Uterus (tissue), 4 donors: ENCODE measurements around the gene NAXE. TPM values are rescaled to one million over a fixed set of nuclear protein-coding genes. Genes with fewer than 3 reads are reported as not detected.

ENCODE experiments used
- DNase-seq, 2 donors: peaks; one replicate each; pipeline ENCODE4 v3.0.0-alpha.2; 2019 to 2020
- H3K27ac ChIP-seq, 2 donors: fragments of 200-600 bp; sonication (generic); 1 replicate in 1 of 2; 2 replicates in 1 of 2; pipeline ENCODE4 v1.5.1; 2016 to 2018
- H3K27me3 ChIP-seq, 2 donors: fragments of 200-600 bp; sonication (generic); one replicate each; pipeline ENCODE4 v1.5.1; 2018 to 2019; ENCODE audit warnings: control low read depth in 1 of 2
- H3K36me3 ChIP-seq, 2 donors: fragments of 200-600 bp; sonication (generic); one replicate each; pipeline ENCODE4 v1.5.1; 2019; ENCODE audit warnings: control low read depth in 1 of 2
- H3K4me1 ChIP-seq, 2 donors: fragments of 200-600 bp; sonication (generic); one replicate each; pipeline ENCODE4 v1.5.1; 2018 to 2019; ENCODE audit warnings: control low read depth in 1 of 2
- H3K4me3 ChIP-seq, 2 donors: fragments of 200-600 bp; sonication (generic); 1 replicate in 1 of 2; 2 replicates in 1 of 2; pipeline ENCODE4 v1.5.1; 2018 to 2019; ENCODE audit warnings: mild to moderate bottlenecking in 1 of 2
- H3K9me3 ChIP-seq, 2 donors: fragments of 200-600 bp; sonication (generic); one replicate each; pipeline ENCODE4 v1.5.1; 2019; ENCODE audit warnings: control low read depth in 1 of 2
- CTCF ChIP-seq, 4 experiments: fragments of 200-600 bp in 2 of 4; fragments of 450-650 bp in 2 of 4; sonication (generic) in 2 of 4; IDR thresholded peaks; one replicate each; pipeline ENCODE4 v1.5.1; 2016 to 2019; ENCODE audit warnings: antibody characterized with exemption in 4 of 4, mild to moderate bottlenecking in 2 of 4, moderate library complexity in 1 of 4
- POLR2A ChIP-seq, 2 donors: fragments of 450-650 bp; IDR thresholded peaks; one replicate each; pipeline ENCODE4 v1.6.1; 2016; ENCODE audit warnings: antibody characterized with exemption in 2 of 2, mild to moderate bottlenecking in 1 of 2, moderate library complexity in 1 of 2
- intact Hi-C: fragments of 100-400 bp; cut with DNase I; formaldehyde crosslinking; loops from one replicate; pipeline ENCODE4 v1.15.1; 2023; ENCODE audit warnings: low total_unique reads
- total RNA-seq, 4 donors: library from RNA; depleted of rRNA in 3 of 4; stranded (reverse); fragments of >200 nt in 3 of 4; gene quantifications; one replicate each; pipeline versions ENCODE4 v1.1.0 to v1.2.4, GENCODE V29; 2014 to 2023
- donor health status: DM: yes; HTN: yes; CAD: no.

Gene NAXE
- total RNA-seq, 4 donors from 2014 or later: 39.5 to 74.4 (median 52.2) TPM

GRCh38 chr1:156643049-156643777, 51.6 kb downstream of the NAXE start:
- no peak for DNase-seq
- H3K9me3 ChIP-seq: no peaks in the 10 kb centered on the region
- no peaks in the 10 kb centered on the region for H3K36me3 ChIP-seq
- TF ChIP-seq POLR2A (IDR thresholded peaks at IDR 0.05) (no peak), CTCF (IDR thresholded peaks at IDR 0.05) (no peak)
- peaks cover 0 to 16% of the 10 kb centered on the region in 2 donors for H3K4me1 ChIP-seq
- H3K4me3 ChIP-seq: no peak overlapping the region
- H3K27ac ChIP-seq: no peak overlapping the region
- H3K27me3 ChIP-seq: no peaks in the 10 kb centered on the region
- intact Hi-C loops: no loop called here

GRCh38 chr1:156643778-156644092, 52.2 kb downstream of the NAXE start:
- Histone ChIP-seq H3K27ac (no peak overlapping the region), H3K9me3 (no peaks in the 10 kb centered on the region), H3K4me1 (peaks cover 0 to 14% of the 10 kb centered on the region in 2 donors), H3K27me3 (no peaks in the 10 kb centered on the region), H3K36me3 (no peaks in the 10 kb centered on the region), H3K4me3 (no peak overlapping the region)
- DNase-seq: no peak
- TF ChIP-seq CTCF (IDR thresholded peaks at IDR 0.05) (no peak), POLR2A (IDR thresholded peaks at IDR 0.05) (no peak)
- intact Hi-C loops: no loop called here

Other genes starting within 250 kb of the NAXE start
- gene RHBG, start 222.6 kb upstream of the NAXE start, total RNA-seq: under 1 TPM in 1 of 4 donors, not detected in 3; 0.49 TPM
- 100 to 1,000 TPM in 1 of 4 donors, 10 to 100 TPM in 2, 1 to 10 TPM in 1; 8.4 to 101 (median 35.1) TPM for gene MEF2D, start 91.0 kb upstream of the NAXE start, total RNA-seq
- gene IQGAP3, start 19.2 kb upstream of the NAXE start, total RNA-seq: 10 to 100 TPM in 1 of 4 donors, under 1 TPM in 1, not detected in 2; 0.09 to 13.2 TPM
- gene TTC24, start 12.1 kb upstream of the NAXE start, total RNA-seq: not detected
- gene GPATCH4, start 9.7 kb downstream of the NAXE start, total RNA-seq: 10 to 100 TPM in 3 of 4 donors, 1 to 10 TPM in 1; 2.3 to 31.6 (median 19.8) TPM
- gene HAPLN2, start 27.6 kb downstream of the NAXE start, total RNA-seq: 1 to 10 TPM in 1 of 4 donors, under 1 TPM in 1, not detected in 2; 0.77 to 3.9 TPM
- 1 to 10 TPM in 3 of 4 donors, not detected in 1; 2.3 to 3.0 (median 2.8) TPM for gene BCAN, start 50.3 kb downstream of the NAXE start, total RNA-seq
- 10 to 100 TPM in 3 of 4 donors, 1 to 10 TPM in 1; 9.7 to 70.9 (median 34.5) TPM for gene NES, start 85.6 kb downstream of the NAXE start, total RNA-seq
- gene CRABP2, start 113.8 kb downstream of the NAXE start, total RNA-seq: 10 to 100 TPM in 3 of 4 donors, not detected in 1; 11.0 to 71.5 (median 14.3) TPM
- 10 to 100 TPM in 3 of 4 donors, 1 to 10 TPM in 1; 3.5 to 69.7 (median 29.4) TPM for gene METTL25B, start 136.7 kb downstream of the NAXE start, total RNA-seq
- 10 to 100 TPM in 2 of 4 donors, 1 to 10 TPM in 2; 3.6 to 24.8 (median 10.2) TPM for gene ISG20L2, start 137.0 kb downstream of the NAXE start, total RNA-seq
- gene MRPL24, start 149.3 kb downstream of the NAXE start, total RNA-seq: 10 to 100 TPM in 3 of 4 donors, 1 to 10 TPM in 1; 8.2 to 58.5 (median 23.8) TPM
- gene HDGF, start 159.9 kb downstream of the NAXE start, total RNA-seq: 100 to 1,000 TPM in 2 of 4 donors, 10 to 100 TPM in 2; 41.2 to 150 (median 73.7) TPM
- 10 to 100 TPM; 22.7 to 71.9 (median 29.1) TPM for gene PRCC, start 175.8 kb downstream of the NAXE start, total RNA-seq
- gene SH2D2A, start 225.1 kb downstream of the NAXE start, total RNA-seq: 1 to 10 TPM in 1 of 4 donors, not detected in 3; 6.0 TPM